ENCODE measurements around the gene CSF1R. TPM values are rescaled to one million over a fixed set of nuclear protein-coding genes. Genes with fewer than 3 reads are reported as not detected.

CSF1R gene
- total RNA-seq, 3 donors from 2014 or later (not counting 1 experiment from before 2014, with no cell fraction given), result 4.9 to 39.0 (median 7.8) TPM

- WGBS (ENCODE audit: insufficient coverage), result 89% methylated on average over 4 of the region's 5 CpGs
- Histone ChIP-seq H3K4me3 (ENCODE audit: low read length) (no peak overlapping the region), H3K36me3 (ENCODE audit: control insufficient read depth, insufficient read depth, low read length) (no peaks in the 10 kb centered on the region), H3K27me3 (ENCODE audit: control insufficient read depth, insufficient read depth, low read length) (no peaks in the 10 kb centered on the region), H3K27ac (ENCODE audit: low read length) (no peak overlapping the region), H3K4me1 (ENCODE audit: control insufficient read depth, insufficient read depth, low read length) (peaks cover 28% of the 10 kb centered on the region), H3K9me3 (ENCODE audit: control insufficient read depth, insufficient read depth, low read length) (no peaks in the 10 kb centered on the region)
- Mint-ChIP-seq H3K9me3 (no peaks in the 10 kb centered on the region), H3K4me3 (no peak overlapping the region), H3K27ac (no peak overlapping the region), H3K27me3 (ENCODE audit: low read depth in 2 of 2) (peaks cover 43 to 52% of the 10 kb centered on the region in 2 donors), H3K4me1 (peaks cover 7 to 14% of the 10 kb centered on the region in 2 donors), H3K36me3 (no peaks in the 10 kb centered on the region)
- intact Hi-C loops (cut with micrococcal nuclease), result no loop called here
- DNase-seq, result no peak
- no peak for ATAC-seq
- no peak for TF ChIP-seq CTCF (IDR thresholded peaks at IDR 0.05)
Observed at GRCh38 chr5:150063638-150064037, 22.7 kb downstream of the CSF1R start.

DNA sequence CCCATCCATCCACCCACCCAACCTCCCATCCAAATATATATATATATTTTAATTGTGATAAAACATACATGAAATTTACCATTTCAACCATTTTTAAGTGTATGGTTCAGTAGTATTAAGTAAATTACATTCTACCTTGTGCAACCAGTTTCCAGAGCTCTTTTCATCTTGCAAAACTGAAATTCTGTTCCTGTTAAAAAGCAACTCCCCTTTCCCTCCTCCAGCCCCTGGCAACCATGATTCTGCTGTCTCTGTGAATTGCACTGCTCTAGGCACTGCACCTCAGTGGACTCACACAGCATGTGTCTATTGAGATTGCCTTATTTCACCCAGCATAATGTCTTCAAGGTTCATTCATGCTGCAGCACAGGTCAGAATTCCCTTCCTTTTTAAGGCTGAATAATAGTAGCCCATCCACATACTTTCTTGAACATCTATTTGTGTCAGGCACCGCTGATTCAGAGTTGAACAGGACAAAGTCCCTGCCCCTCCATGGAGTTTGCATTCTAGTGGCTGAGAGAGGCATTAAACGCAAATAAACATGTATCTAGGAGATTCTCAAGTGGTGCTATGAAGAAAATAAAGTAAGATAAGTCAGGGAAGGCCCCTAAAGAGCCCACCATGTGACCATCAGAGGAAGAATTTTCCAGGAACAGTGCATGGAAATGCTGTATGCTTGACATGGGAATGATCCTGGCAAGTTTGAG lies 24.0 kb downstream of the CSF1R start:
- Histone ChIP-seq H3K4me1 (ENCODE audit: control insufficient read depth, insufficient read depth, low read length) (peaks cover 26% of the 10 kb centered on the region), H3K36me3 (ENCODE audit: control insufficient read depth, insufficient read depth, low read length) (no peaks in the 10 kb centered on the region), H3K9me3 (ENCODE audit: control insufficient read depth, insufficient read depth, low read length) (no peaks in the 10 kb centered on the region), H3K4me3 (ENCODE audit: low read length) (no peak overlapping the region), H3K27me3 (ENCODE audit: control insufficient read depth, insufficient read depth, low read length) (no peaks in the 10 kb centered on the region), H3K27ac (ENCODE audit: low read length) (no peak overlapping the region)
- peaks cover 37 to 49% of the 10 kb centered on the region in 2 donors for H3K27me3 Mint-ChIP-seq (ENCODE audit: low read depth in 2 of 2)
- H3K27ac Mint-ChIP-seq, result no peak overlapping the region
- no peak for TF ChIP-seq CTCF (IDR thresholded peaks at IDR 0.05)
- DNase-seq, result no peak
- WGBS (ENCODE audit: insufficient coverage), result 71% methylated on average over 2 of the region's 2 CpGs
- no peaks in the 10 kb centered on the region for H3K9me3 Mint-ChIP-seq
- no peak for ATAC-seq
- no peak overlapping the region for H3K4me3 Mint-ChIP-seq
- H3K4me1 Mint-ChIP-seq, result peaks cover 6 to 13% of the 10 kb centered on the region in 2 donors
- no peaks in the 10 kb centered on the region for H3K36me3 Mint-ChIP-seq
- intact Hi-C loops (cut with micrococcal nuclease), result no loop called here

- H3K4me3 Mint-ChIP-seq, result no peak overlapping the region
- no peaks in the 10 kb centered on the region for H3K9me3 Mint-ChIP-seq
- H3K9me3 ChIP-seq (ENCODE audit: control insufficient read depth, insufficient read depth, low read length), result no peaks in the 10 kb centered on the region
- WGBS (ENCODE audit: insufficient coverage), result 87% methylated on average over 12 of the region's 12 CpGs
- intact Hi-C loops (cut with micrococcal nuclease), result no loop called here
- H3K27ac ChIP-seq (ENCODE audit: low read length), result no peak overlapping the region
- no peak overlapping the region for H3K27ac Mint-ChIP-seq
- no peak overlapping the region for H3K4me3 ChIP-seq (ENCODE audit: low read length)
- peaks cover 19% of the 10 kb centered on the region for H3K4me1 ChIP-seq (ENCODE audit: control insufficient read depth, insufficient read depth, low read length)
- no peaks in the 10 kb centered on the region for H3K36me3 ChIP-seq (ENCODE audit: control insufficient read depth, insufficient read depth, low read length)
- ATAC-seq (no peak), DNase-seq (no peak)
- H3K4me1 Mint-ChIP-seq, result peaks cover 0 to 6% of the 10 kb centered on the region in 2 donors
- no peaks in the 10 kb centered on the region for H3K36me3 Mint-ChIP-seq
- H3K27me3 Mint-ChIP-seq (ENCODE audit: low read depth in 2 of 2), result peaks cover 31 to 46% of the 10 kb centered on the region in 2 donors
- H3K27me3 ChIP-seq (ENCODE audit: control insufficient read depth, insufficient read depth, low read length), result no peaks in the 10 kb centered on the region
- TF ChIP-seq CTCF (IDR thresholded peaks at IDR 0.05), result no peak
Observed at GRCh38 chr5:150061538-150061995, 24.8 kb downstream of the CSF1R start.

DNA sequence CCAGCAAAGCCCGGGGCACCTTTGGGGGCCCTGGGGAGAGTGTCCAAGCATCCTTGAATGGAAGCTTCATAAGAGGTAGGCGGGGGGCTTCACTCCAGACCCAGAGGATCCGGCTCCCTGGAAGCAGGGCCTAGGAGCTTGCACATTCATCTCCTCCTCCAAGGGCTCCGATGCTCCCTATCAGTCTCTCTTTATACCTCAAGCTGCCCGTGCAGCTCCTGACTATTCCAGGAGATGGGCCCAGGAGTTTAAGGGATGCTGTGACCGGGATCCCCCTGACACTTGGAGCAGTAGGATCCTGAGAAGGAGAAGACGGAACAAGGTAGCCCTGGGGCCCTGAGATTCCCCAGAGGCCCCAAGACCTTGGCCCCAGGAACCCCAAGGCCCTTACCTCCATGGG lies 25.9 kb downstream of the CSF1R start:
- Histone ChIP-seq H3K36me3 (ENCODE audit: control insufficient read depth, insufficient read depth, low read length) (no peaks in the 10 kb centered on the region), H3K4me3 (ENCODE audit: low read length) (no peak overlapping the region), H3K27me3 (ENCODE audit: control insufficient read depth, insufficient read depth, low read length) (no peaks in the 10 kb centered on the region), H3K9me3 (ENCODE audit: control insufficient read depth, insufficient read depth, low read length) (no peaks in the 10 kb centered on the region), H3K4me1 (ENCODE audit: control insufficient read depth, insufficient read depth, low read length) (peaks cover 13% of the 10 kb centered on the region), H3K27ac (ENCODE audit: low read length) (no peak overlapping the region)
- peaks cover 0 to 8% of the 10 kb centered on the region in 2 donors for H3K4me1 Mint-ChIP-seq
- WGBS (ENCODE audit: insufficient coverage), result 85% methylated on average over 7 of the region's 7 CpGs
- DNase-seq (no peak), ATAC-seq (no peak)
- H3K4me3 Mint-ChIP-seq, result no peak overlapping the region
- intact Hi-C loops (cut with micrococcal nuclease), result no loop called here
- no peaks in the 10 kb centered on the region for H3K36me3 Mint-ChIP-seq
- no peak for TF ChIP-seq CTCF (IDR thresholded peaks at IDR 0.05)
- peaks cover 25 to 41% of the 10 kb centered on the region in 2 donors for H3K27me3 Mint-ChIP-seq (ENCODE audit: low read depth in 2 of 2)
- H3K9me3 Mint-ChIP-seq, result no peaks in the 10 kb centered on the region
- no peak overlapping the region for H3K27ac Mint-ChIP-seq
